Thyroid gland (tissue), 4 donors: ENCODE measurements around the gene HBA2. TPM values are rescaled to one million over a fixed set of nuclear protein-coding genes. Genes with fewer than 3 reads are reported as not detected.
"Not testable (repeated sequence)": the region's sequence is repeated elsewhere in the genome, so short reads cannot be mapped to it uniquely, and the experiment has no call there.

Experiments
- DNase-seq, 2 donors: peaks; one replicate each; pipeline ENCODE4 v3.0.0-alpha.2; 2019
- H3K27ac ChIP-seq, 3 donors: fragments of 200-600 bp; sonication (generic); 1 replicate in 2 of 3; 2 replicates in 1 of 3; pipeline ENCODE4 v1.5.1; 2016 to 2019; ENCODE audit warnings: mild to moderate bottlenecking in 1 of 3, moderate library complexity in 1 of 3
- H3K27me3 ChIP-seq: fragments of 200-600 bp; sonication (generic); one replicate; pipeline ENCODE4 v1.5.1; 2019
- H3K36me3 ChIP-seq, 2 donors: fragments of 200-600 bp; sonication (generic); one replicate each; pipeline ENCODE4 v1.5.1; 2016 to 2019
- H3K4me1 ChIP-seq, 2 donors: fragments of 200-600 bp; sonication (generic); one replicate each; pipeline ENCODE4 v1.5.1; 2017 to 2019
- H3K4me3 ChIP-seq, 3 donors: fragments of 200-600 bp; sonication (generic); replicated peaks in 1 of 3; 1 replicate in 2 of 3; 2 replicates in 1 of 3; pipeline ENCODE4 v1.5.1; 2016; ENCODE audit warnings: mild to moderate bottlenecking in 1 of 3
- H3K9me3 ChIP-seq: fragments of 200-600 bp; sonication (generic); one replicate; pipeline ENCODE4 v1.5.1; 2017
- CTCF ChIP-seq, 6 experiments: fragments of 200-600 bp in 3 of 6; fragments of 450-650 bp in 3 of 6; sonication (generic) in 3 of 6; IDR thresholded peaks; one replicate each; pipeline ENCODE4 v1.5.1; 2016 to 2019; ENCODE audit warnings: antibody characterized with exemption in 6 of 6, mild to moderate bottlenecking in 2 of 6, inconsistent platforms in 1 of 6, moderate library complexity in 1 of 6
- POLR2A ChIP-seq, 2 donors: fragments of 450-650 bp; IDR thresholded peaks; one replicate each; pipeline ENCODE4 v1.6.1; 2017; ENCODE audit warnings: antibody characterized with exemption in 2 of 2, mild to moderate bottlenecking in 2 of 2, moderate library complexity in 1 of 2
- whole genome bisulfite sequencing, 2 donors: methylation state at CpG; one replicate each; pipeline ENCODE4 v1.1.5; 2017; 5-methylcytosine and 5-hydroxymethylcytosine counted together
- intact Hi-C: fragments of 100-400 bp; cut with DNase I; formaldehyde crosslinking; loops from one replicate; pipeline ENCODE4 v1.15.1; 2023
- total RNA-seq, 4 donors: library from RNA; depleted of rRNA; stranded (reverse); fragments of >200 nt; gene quantifications; one replicate each; pipeline ENCODE4 v1.2.3, GENCODE V29; 2016

Gene HBA2
- total RNA-seq, 4 donors from 2014 or later = 21.2 to 136 (median 51.3) TPM

GRCh38 chr16:170788-171187 lies 1.9 kb upstream of the HBA2 start:
- intact Hi-C loops = no loop called here
- no peak for DNase-seq
- no peak overlapping the region for H3K27ac ChIP-seq
- H3K27me3 ChIP-seq = peaks cover 33% of the 10 kb centered on the region
- 48 to 88% methylated on average over 1 of the region's 1 CpG for WGBS, 2 donors
- H3K36me3 ChIP-seq = no peaks in the 10 kb centered on the region
- TF ChIP-seq POLR2A (IDR thresholded peaks at IDR 0.05) = no peak
- no peak for TF ChIP-seq CTCF (IDR thresholded peaks at IDR 0.05)
- peaks cover 6 to 9% of the 10 kb centered on the region in 2 donors for H3K4me1 ChIP-seq
- no peak overlapping the region for H3K4me3 ChIP-seq
- no peaks in the 10 kb centered on the region for H3K9me3 ChIP-seq

- H3K27ac ChIP-seq, H3K9me3 ChIP-seq, H3K4me3 ChIP-seq, intact Hi-C loops, DNase-seq, H3K36me3 ChIP-seq, H3K4me1 ChIP-seq: not testable (repeated sequence)
- peaks cover 20% of the 10 kb centered on the region for H3K27me3 ChIP-seq
- WGBS, 2 donors = 7% methylated on average over 10 of the region's 44 CpGs; no CpG with 5 or more reads in 1 of the 2 donors
Observed at GRCh38 chr16:173211-173854, 657 bp downstream of the HBA2 start.

GRCh38 chr16:173928-174769 lies 1.5 kb downstream of the HBA2 start:
- H3K36me3 ChIP-seq, intact Hi-C loops, H3K4me3 ChIP-seq, H3K9me3 ChIP-seq, H3K27ac ChIP-seq, H3K4me1 ChIP-seq: not testable (repeated sequence)
- DNase-seq = peak; percentile 26 to 33
- 0 to 5% methylated on average over 4 to 7 of the region's 13 CpGs for WGBS, 2 donors
- H3K27me3 ChIP-seq = peaks cover 21% of the 10 kb centered on the region

- H3K27me3 ChIP-seq = peaks cover 31% of the 10 kb centered on the region
- DNase-seq = no peak
- intact Hi-C loops = no loop called here
- H3K4me3 ChIP-seq = no peak overlapping the region
- WGBS, 2 donors = 18 to 30% methylated on average over 7 of the region's 8 CpGs
- H3K9me3 ChIP-seq = no peaks in the 10 kb centered on the region
- no peak overlapping the region for H3K27ac ChIP-seq
- peaks cover 0 to 4% of the 10 kb centered on the region in 2 donors for H3K4me1 ChIP-seq
- TF ChIP-seq POLR2A (IDR thresholded peaks at IDR 0.05) = no peak
- no peak for TF ChIP-seq CTCF (IDR thresholded peaks at IDR 0.05)
- no peaks in the 10 kb centered on the region for H3K36me3 ChIP-seq
Observed at GRCh38 chr16:175011-175949, 2.6 kb downstream of the HBA2 start.

- WGBS, 2 donors = no CpG with 5 or more reads among the region's 39 CpGs
- H3K9me3 ChIP-seq, H3K36me3 ChIP-seq, intact Hi-C loops, DNase-seq, H3K27ac ChIP-seq, H3K4me3 ChIP-seq: not testable (repeated sequence)
- peaks cover 7 to 11% of the 10 kb centered on the region in 2 donors for H3K4me1 ChIP-seq
- H3K27me3 ChIP-seq = peaks cover 29% of the 10 kb centered on the region
Observed at GRCh38 chr16:176006-176405, 3.3 kb downstream of the HBA2 start.

GRCh38 chr16:176477-177382 lies 4.1 kb downstream of the HBA2 start, which contains the start of gene HBA1:
Gene HBA1 (plus strand): TSS chr16:176680. CDS start chr16:176717, 37 bp downstream.
- Histone ChIP-seq H3K27me3 (peaks cover 23% of the 10 kb centered on the region), H3K4me1 (peaks cover 10 to 18% of the 10 kb centered on the region in 2 donors)
- H3K4me3 ChIP-seq, H3K9me3 ChIP-seq, H3K36me3 ChIP-seq, H3K27ac ChIP-seq, intact Hi-C loops, DNase-seq: not testable (repeated sequence)
- WGBS, 2 donors = 0 to 1% methylated on average over 2 to 22 of the region's 88 CpGs
